ENCODE data around the gene ZNF800.
"Not testable (repeated sequence)": the region's sequence is repeated elsewhere in the genome, so short reads cannot be mapped to it uniquely, and the experiment has no call there.

The ZNF800 gene

DNA sequence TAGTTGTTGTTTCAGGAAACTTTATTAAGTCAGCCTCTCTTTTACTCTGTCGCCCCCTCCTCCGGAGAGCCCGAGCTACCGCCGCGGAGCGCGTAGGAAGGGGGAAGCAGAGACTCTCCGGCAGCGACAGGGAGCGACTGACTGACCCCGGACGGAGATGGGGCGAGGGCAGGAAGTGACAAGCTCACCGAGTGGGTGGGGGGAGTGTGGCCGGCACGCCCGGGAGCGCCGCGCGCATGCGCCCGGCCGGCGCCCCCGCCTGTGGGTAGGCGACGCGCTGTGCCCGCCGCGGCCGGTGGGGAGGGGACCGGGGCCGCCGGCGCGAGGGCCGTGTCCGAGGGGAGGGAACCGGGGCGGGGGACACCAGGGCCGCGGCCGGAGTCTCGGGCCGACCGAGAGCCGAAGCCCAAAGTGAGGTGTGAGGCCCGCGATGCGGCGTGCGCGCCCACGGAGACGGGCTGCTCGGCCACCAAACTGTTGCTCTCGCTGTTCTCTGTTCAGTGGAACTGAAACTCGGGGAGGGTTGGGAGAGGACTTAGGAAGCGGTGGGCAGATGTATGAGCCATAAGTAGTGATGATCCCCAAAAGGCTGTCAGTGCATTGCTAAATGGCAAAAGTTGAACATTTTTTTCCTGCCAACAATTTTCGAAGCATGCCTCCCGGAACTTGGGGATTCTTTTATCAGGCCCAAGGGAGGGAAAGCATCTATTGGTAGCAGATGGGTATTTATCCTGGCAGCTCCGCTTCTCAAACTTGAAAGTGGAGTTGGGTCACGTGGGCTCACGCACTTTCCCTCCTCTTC, at the start of gene ZNF800:
TSS of gene ZNF800 (minus strand) at position 143 of the 802 bp plus-strand sequence. CDS start 1,151 bp downstream, outside the sequence.
- DNase-seq (ENCODE audit: low read depth): no peak

GRCh38 chr7:127440206-127440605, 47.7 kb upstream of the ZNF800 start:
- DNase-seq (ENCODE audit: low read depth): no peak

DNA sequence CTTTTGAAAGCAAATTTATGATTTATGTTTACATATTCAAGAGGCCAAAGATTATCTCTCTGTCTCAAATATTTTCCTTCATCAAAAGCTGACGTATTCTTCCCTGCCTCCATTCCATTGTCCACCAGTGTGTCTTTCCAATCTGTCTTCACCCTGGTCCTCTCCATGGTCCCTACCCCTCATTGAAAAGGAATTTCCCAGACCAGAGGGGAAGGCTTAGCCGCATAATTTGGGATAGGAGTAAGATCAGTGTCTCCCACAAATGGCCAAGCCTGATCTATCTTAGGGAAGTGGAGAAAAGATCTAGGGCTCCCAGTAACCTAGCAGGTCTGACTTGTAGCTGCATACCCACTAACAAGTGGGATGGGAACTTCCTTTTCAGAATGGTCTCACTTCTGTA, 46.3 kb upstream of the ZNF800 start:
- peak; percentile 35 for DNase-seq (ENCODE audit: low read depth)

GRCh38 chr7:127437837-127438236, 45.3 kb upstream of the ZNF800 start:
- DNase-seq (ENCODE audit: low read depth): peak; percentile 48

GRCh38 chr7:127437241-127437640, 44.7 kb upstream of the ZNF800 start:
- no peak for DNase-seq (ENCODE audit: low read depth)

- DNase-seq (ENCODE audit: low read depth): not testable (repeated sequence)
Observed at GRCh38 chr7:127429281-127429680, 36.8 kb upstream of the ZNF800 start.

GRCh38 chr7:127419196-127419595, 26.7 kb upstream of the ZNF800 start:
- DNase-seq (ENCODE audit: low read depth): no peak

GRCh38 chr7:127418459-127418858, 26.0 kb upstream of the ZNF800 start:
- no peak for DNase-seq (ENCODE audit: low read depth)

GRCh38 chr7:127417346-127417745, 24.8 kb upstream of the ZNF800 start:
- DNase-seq (ENCODE audit: low read depth): no peak

DNA sequence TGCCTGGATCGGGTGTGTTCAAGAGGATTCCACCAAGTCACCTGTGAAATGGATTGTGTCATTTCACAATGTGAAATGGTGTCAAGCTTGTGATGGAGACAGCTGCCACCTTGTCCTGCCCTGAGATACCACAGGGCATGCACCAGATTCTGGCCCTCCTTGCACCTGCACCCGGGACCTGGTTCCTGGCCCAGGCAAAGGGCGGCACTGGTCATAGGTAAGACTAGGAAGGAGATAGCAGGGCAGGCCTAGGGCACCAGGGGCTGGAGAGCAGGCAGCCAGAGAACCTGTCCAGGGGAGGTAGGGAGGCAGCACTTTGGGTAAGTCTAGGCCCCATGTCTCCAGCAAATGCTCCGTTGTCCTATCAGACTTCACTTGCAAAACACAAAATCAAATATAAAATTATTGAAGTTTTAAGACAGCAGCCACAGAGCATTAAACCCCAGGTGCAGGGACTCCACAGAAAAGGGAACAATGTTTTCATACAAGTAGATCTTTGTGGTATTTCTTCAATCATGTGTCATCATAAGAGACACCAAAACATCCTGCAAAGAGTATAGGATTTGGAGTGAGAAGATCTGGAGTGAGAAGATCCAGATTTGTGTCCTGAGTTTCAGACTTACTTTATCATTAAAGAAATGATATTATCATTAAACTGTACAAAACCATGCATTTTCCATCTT, 22.7 kb upstream of the ZNF800 start:
- no peak for DNase-seq (ENCODE audit: low read depth)

DNA sequence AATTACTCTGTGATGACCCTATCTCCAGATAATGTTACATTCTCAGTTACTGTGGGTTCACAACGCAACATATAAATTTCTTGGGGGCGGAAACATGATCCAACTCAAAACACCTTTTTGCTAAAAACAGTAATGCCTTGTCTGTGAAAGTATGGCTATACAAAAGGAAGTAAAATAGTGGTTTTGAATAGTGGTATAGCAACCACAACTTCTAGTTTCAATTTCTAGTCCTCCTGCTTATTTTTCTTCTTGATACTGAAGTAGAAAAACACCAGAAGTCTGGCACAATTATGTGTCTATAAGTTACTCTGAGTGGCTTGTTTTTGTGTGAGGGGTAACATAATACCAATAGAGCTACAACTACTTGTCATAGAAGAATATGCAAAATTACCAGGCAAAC, 21.5 kb upstream of the ZNF800 start:
- DNase-seq (ENCODE audit: low read depth): no peak

GRCh38 chr7:127413326-127413725, 20.8 kb upstream of the ZNF800 start:
- DNase-seq (ENCODE audit: low read depth): no peak

DNA sequence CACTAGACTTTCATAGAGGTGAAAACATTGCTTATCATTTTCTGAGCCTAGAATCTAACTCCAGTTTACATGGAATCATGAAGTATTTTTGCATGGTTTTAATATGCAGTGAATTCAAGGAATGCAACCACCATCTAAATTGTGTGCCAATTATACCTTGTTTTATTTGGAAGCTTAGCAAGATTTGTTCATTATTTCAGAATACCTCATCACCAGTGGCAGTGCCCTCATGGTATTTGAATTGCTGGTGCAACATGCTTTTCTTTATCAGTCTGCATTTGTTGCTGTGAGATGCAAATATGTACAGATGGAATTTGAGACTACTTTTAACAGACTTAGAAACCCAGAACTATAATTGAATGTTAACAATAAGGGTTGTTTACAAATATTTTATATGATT, 18.7 kb upstream of the ZNF800 start:
- no peak for DNase-seq (ENCODE audit: low read depth)

DNA sequence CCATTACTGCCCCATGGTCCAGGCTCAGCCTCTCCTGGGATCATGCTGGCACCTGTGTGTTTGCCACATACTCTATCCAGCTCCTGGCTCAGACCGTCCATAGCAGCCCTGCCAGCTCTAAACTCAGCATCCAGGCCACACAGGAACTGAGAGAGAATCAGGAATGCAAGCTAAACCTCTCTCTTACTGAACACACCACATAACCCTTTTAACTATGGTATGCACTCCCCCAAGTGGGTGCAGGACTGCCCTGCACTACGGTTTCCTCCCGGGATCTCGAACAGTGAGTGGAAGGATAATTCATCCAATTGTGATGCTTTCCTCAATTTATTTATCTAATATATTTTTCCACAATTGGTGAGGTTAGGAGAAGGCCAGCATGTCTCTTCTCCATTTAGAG, 17.1 kb upstream of the ZNF800 start:
- no peak for DNase-seq (ENCODE audit: low read depth)

DNA sequence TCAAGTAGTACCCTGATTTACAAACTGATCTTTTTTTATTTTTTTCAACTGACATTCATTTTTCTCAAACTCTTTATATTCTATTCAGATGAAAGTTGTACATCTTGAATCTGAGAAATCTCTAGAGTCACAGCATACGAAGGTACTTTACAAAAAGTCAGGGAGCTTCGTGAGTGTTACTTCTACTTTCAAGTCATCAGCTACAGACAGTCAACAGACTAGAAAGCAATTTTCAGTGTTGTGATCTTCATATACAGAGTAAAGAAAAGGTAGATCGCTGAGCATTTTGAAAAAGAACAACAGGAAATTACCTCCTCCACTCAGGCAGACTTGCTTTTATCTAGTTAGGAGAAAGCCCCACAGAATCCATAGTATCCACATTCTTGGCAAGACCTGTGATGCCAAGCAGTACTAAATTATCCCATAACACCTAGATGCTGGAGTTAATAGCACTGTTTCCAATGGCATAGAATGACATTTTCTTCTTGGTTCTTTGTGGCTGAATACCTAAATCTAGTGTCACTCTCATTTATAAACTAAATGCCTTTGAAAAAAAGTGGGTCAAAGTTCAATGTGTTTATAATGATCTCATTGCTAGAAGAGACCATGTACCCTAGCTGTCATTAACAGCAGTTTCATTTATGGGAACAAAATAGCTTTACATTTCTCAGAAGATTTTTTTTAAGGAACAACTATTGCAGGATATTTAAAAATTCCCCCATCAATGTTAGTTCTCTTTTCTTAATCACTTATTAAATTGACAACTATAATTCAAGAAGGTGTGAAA, 12.0 kb upstream of the ZNF800 start:
- no peak for DNase-seq (ENCODE audit: low read depth)

- DNase-seq (ENCODE audit: low read depth): no peak
Observed at GRCh38 chr7:127396184-127396583, 3.7 kb upstream of the ZNF800 start.

GRCh38 chr7:127395104-127395503, 2.6 kb upstream of the ZNF800 start:
- DNase-seq (ENCODE audit: low read depth): not testable (repeated sequence)

DNA sequence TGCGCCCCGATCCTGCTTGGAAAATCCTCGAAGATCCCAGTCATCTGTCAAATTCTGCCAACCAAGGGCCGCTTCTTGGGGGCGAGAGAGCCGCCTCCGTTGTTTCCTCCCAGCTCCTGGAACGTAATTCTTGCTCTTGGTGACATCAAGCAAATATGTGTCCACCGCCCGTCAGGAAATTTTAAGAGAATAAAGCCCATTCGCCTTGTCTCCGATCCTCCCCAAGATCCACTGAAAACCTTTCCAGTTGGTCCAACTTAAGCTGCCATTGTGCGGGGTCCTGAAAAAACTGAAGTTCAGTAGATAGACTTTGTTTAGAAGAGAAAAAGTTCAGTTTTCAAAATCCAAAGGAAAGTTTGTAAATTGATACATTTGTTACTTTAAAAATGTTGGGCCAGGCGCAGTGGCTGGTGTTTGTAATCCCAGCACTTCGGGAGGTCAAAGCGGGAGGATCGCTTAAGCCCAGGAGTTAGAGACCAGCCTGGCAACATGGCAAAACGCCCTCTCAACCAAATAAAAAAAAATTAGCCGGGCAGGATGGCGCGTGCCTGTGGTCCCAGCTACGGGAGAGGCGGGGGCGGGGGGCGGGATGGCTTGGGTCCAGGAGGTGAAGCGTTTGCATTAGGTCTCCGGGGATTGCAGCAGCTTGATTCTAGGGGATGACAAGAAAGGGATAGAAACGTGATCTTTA, 1.0 kb upstream of the ZNF800 start:
- DNase-seq (ENCODE audit: low read depth): no peak

DNA sequence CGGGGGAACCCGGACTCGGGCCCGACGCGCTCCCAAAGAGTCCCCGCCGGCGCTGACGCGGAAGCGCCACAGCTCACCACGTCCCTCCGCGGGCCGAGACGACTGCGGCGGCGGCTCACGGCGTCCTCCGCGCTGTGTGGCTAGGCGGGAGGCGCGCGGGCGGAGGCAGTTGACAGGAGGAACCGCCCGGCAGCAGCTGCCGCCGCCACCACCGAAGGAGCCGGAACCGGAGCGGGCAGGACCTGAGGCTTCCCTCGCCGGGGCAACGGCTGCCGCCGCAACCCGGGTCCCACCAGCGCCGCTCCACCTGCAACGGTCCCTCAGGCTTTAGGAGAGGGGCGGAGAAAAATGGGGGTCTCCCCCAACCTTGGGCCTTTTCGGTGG, 334 bp downstream of the ZNF800 start:
- no peak for DNase-seq (ENCODE audit: low read depth)

DNA sequence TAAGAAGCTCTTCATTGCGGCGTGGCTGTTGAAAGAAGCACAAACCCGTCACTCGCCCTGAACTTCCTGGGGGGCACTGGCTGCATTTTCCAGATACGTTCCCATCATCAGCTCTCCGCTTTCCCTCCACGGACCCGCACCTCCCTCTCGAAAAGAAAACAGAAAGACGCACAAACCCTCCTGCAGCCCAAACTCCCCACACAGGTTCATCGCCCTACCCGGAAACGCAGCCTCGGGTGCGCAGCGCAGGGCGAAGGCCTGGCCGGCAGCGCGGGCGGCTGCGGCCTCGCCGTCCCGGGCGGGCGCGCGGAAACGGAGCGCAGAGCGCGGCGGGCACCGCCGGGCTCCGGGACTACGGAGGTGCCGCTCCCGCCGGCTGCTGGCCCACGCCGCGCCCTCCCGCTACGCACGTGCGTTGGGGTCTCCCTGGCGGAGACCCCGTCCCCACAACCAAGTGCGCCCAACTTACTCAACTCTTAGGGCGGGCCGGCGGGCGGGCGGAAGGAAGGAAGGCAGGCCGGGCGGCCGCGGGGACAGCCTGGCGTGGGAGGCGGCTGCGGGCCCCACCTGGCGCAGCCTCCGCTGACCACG, 822 bp downstream of the ZNF800 start:
- no peak for DNase-seq (ENCODE audit: low read depth)

DNA sequence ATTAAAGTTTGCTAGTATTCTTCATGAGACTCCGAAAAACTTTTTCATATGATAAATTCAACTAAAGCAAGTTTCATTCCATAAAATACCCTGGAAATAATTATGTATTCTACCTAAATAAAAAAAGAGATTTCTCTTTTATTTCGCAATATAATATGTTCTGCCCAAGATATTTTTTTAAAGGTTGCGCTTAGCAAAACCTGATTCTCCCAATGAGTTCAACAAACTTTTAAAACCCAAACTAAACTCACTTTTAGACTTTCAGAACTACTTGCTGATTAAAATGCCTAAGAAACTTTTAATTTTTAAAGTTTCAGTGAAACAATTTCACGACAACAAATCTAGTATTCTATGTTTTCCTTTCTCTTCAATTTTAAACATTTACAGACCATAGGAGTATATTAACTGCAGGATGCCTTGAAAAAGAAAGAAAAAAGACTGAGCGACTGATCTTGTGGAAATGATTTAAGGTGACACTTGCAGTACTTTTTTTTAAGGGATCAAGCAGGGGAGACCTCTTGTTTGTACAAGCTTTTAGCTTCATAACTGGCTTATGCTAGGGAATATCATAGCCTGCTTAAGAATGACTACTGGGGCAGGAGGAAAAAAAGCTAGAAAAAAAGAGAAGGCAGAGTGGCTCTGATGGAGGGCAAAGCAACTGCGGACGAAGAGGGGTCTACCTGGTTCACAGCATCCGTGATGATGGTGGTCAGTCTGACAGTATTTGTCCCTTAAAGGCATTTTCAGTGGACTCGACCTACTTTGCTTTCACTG, 1.5 kb downstream of the ZNF800 start:
- DNase-seq (ENCODE audit: low read depth): no peak
